ENCODE data around the gene ALPP.
A peak's percentile ranks its signal among the peaks of the same experiment; 100 is the strongest.
"Not testable (repeated sequence)": the region's sequence is repeated elsewhere in the genome, so short reads cannot be mapped to it uniquely, and the experiment has no call there.

The ALPP gene

GRCh38 chr2:232377319-232377718, 1.2 kb upstream of the ALPP start:
- no peak for TF ChIP-seq CTCF (IDR thresholded peaks at IDR 0.05)
- H3K9me3 ChIP-seq, result no peaks in the 10 kb centered on the region
- intact Hi-C loops (cut with DNase I; ENCODE audit: low total_unique reads), result no loop called here
- peaks cover 0 to 40% of the 10 kb centered on the region in 2 donors for H3K27me3 ChIP-seq
- H3K4me3 ChIP-seq, result no peak overlapping the region
- no peaks in the 10 kb centered on the region for H3K36me3 ChIP-seq
- peak in 1 of 2 donors; percentile 29 for DNase-seq
- H3K4me1 ChIP-seq, result no peaks in the 10 kb centered on the region
- no peak overlapping the region for H3K27ac ChIP-seq

GRCh38 chr2:232377841-232378734, 463 bp upstream of the ALPP start:
- peaks cover 0 to 47% of the 10 kb centered on the region in 2 donors for H3K27me3 ChIP-seq
- no peaks in the 10 kb centered on the region for H3K4me1 ChIP-seq
- DNase-seq, result peak in 1 of 2 donors; percentile 48
- H3K36me3 ChIP-seq, result no peaks in the 10 kb centered on the region
- H3K9me3 ChIP-seq, result no peaks in the 10 kb centered on the region
- intact Hi-C loops (cut with DNase I; ENCODE audit: low total_unique reads), result no loop called here
- no peak for TF ChIP-seq CTCF (IDR thresholded peaks at IDR 0.05)
- H3K27ac ChIP-seq, result no peak overlapping the region
- H3K4me3 ChIP-seq, result no peak overlapping the region

GRCh38 chr2:232379610-232380590, 1.3 kb downstream of the ALPP start:
- peaks cover 0 to 60% of the 10 kb centered on the region in 2 donors for H3K27me3 ChIP-seq
- H3K4me1 ChIP-seq; H3K27ac ChIP-seq; H3K36me3 ChIP-seq; intact Hi-C loops (cut with DNase I; ENCODE audit: low total_unique reads); H3K4me3 ChIP-seq; H3K9me3 ChIP-seq: not testable (repeated sequence)
- peak in 1 of 2 donors; percentile 56 for DNase-seq

- intact Hi-C loops (cut with DNase I; ENCODE audit: low total_unique reads); H3K4me3 ChIP-seq; H3K27ac ChIP-seq; H3K36me3 ChIP-seq; H3K9me3 ChIP-seq; H3K4me1 ChIP-seq: not testable (repeated sequence)
- peaks cover 0 to 71% of the 10 kb centered on the region in 2 donors for H3K27me3 ChIP-seq
- peak in 1 of 2 donors; percentile 54 for DNase-seq
Measured at GRCh38 chr2:232381204-232382031, 2.9 kb downstream of the ALPP start.

GRCh38 chr2:232382331-232383225, 4.0 kb downstream of the ALPP start:
- intact Hi-C loops (cut with DNase I; ENCODE audit: low total_unique reads), result no loop called here
- Histone ChIP-seq H3K4me3 (no peak overlapping the region), H3K4me1 (peaks cover 0 to 13% (median 9%) of the 10 kb centered on the region in 4 donors), H3K9me3 (no peaks in the 10 kb centered on the region), H3K27ac (no peak overlapping the region), H3K36me3 (no peaks in the 10 kb centered on the region), H3K27me3 (peaks cover 0 to 78% of the 10 kb centered on the region in 2 donors)
- DNase-seq, result no peak
- TF ChIP-seq CTCF (IDR thresholded peaks at IDR 0.05), result no peak

Data from tibial artery (tissue), 4 donors.